ACC112 (cell line): ENCODE results near the gene DNAJC4.
A peak's percentile ranks its signal among the peaks of the same experiment; 100 is the strongest.

Experiments
- H2AFZ ChIP-seq: fragments of 200-600 bp; sonication (generic); one replicate; pipeline ENCODE4 v1.6.0; 2017; ENCODE audit warnings: antibody characterized with exemption, low read length; ENCODE audit not compliant: unreplicated experiment
- H3K27ac ChIP-seq: fragments of 200-600 bp; sonication (generic); 2 replicates; pipeline ENCODE4 v1.5.1; 2014; ENCODE audit warnings: low read depth, mild to moderate bottlenecking, antibody characterized with exemption, low read length, moderate library complexity
- H3K27me3 ChIP-seq: fragments of 200-600 bp; sonication (generic); 2 replicates; pipeline ENCODE4 v1.6.1; 2014; ENCODE audit warnings: mild to moderate bottlenecking, antibody characterized with exemption, low read length, moderate library complexity, mixed read lengths; ENCODE audit not compliant: insufficient read depth
- H3K36me3 ChIP-seq: fragments of 200-600 bp; sonication (generic); 2 replicates; pipeline ENCODE4 v1.6.1; 2016; ENCODE audit warnings: mild to moderate bottlenecking, antibody characterized with exemption, low read length, moderate library complexity, mixed read lengths; ENCODE audit not compliant: insufficient read depth
- H3K4me1 ChIP-seq: fragments of 200-600 bp; sonication (generic); one replicate; pipeline ENCODE4 v1.6.1; 2016; ENCODE audit warnings: low read length, mixed read lengths; ENCODE audit not compliant: insufficient read depth, unreplicated experiment, control insufficient read depth
- H3K4me3 ChIP-seq: fragments of 200-600 bp; sonication (generic); 2 replicates; pipeline ENCODE4 v1.5.1; 2014; ENCODE audit warnings: mild to moderate bottlenecking, low read depth, low read length
- H3K79me2 ChIP-seq: fragments of 200-600 bp; sonication (generic); one replicate; pipeline ENCODE4 v1.6.0; 2016; ENCODE audit warnings: low read length; ENCODE audit not compliant: control insufficient read depth, unreplicated experiment, insufficient read depth

The DNAJC4 gene

GRCh38 chr11:64230171-64230984 lies at the start of gene DNAJC4:
Gene DNAJC4, plus strand, starts transcription at chr11:64230548. Its CDS starts 307 bp downstream, at chr11:64230855.
- no peaks in the 10 kb centered on the region for H3K27me3 ChIP-seq
- H3K4me3 ChIP-seq, result peak within 1 kb of the TSS; percentile 76
- H3K27ac ChIP-seq, result no peak within 1 kb of the TSS
- peak within 1 kb of the TSS; percentile 70 for H2AFZ ChIP-seq
- no peaks in the 10 kb centered on the region for H3K36me3 ChIP-seq
- peaks cover 10% of the 10 kb centered on the region for H3K4me1 ChIP-seq
- peaks cover 20% of the 10 kb centered on the region for H3K79me2 ChIP-seq

- Histone ChIP-seq H3K4me3 (peak overlapping the region; percentile 27), H3K27ac (0 out of 2 replicates have a peak overlapping the region, but pooled peaks have one; percentile 6), H3K27me3 (no peaks in the 10 kb centered on the region), H3K79me2 (peaks cover 32% of the 10 kb centered on the region), H2AFZ (no peak overlapping the region), H3K4me1 (peaks cover 25% of the 10 kb centered on the region), H3K36me3 (peaks cover 12% of the 10 kb centered on the region; the same call in 1 of the 2 replicates)
Measured at GRCh38 chr11:64180891-64181290, 49.5 kb upstream of the DNAJC4 start.

GRCh38 chr11:64181506-64182411 lies 48.6 kb upstream of the DNAJC4 start:
- peak overlapping the region; percentile 27 for H3K4me3 ChIP-seq
- no peak overlapping the region for H2AFZ ChIP-seq
- peaks cover 12% of the 10 kb centered on the region; the same call in 1 of the 2 replicates for H3K36me3 ChIP-seq
- H3K27ac ChIP-seq, result peak overlapping the region; percentile 57
- H3K4me1 ChIP-seq, result peaks cover 25% of the 10 kb centered on the region
- H3K27me3 ChIP-seq, result no peaks in the 10 kb centered on the region
- H3K79me2 ChIP-seq, result peaks cover 32% of the 10 kb centered on the region

DNA sequence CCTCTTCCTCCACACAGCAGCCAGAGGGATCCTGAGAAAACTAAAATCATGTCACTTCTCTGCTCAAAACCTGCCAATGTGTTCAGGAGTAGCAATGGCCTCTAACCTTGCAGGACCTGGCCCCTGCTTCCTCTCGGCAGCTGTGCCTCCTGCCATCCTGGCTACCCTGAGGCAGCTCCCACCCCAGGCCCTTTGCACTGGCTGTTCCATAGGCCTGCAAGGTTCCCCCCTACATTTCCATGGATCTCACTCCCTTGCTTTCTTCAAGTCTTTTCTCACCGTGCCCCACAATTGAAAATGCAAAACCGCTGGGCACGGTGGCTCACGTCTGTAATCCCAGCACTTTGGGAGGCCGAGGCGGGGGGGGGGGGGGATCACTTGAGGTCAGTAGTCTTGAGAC lies 46.5 kb upstream of the DNAJC4 start:
- Histone ChIP-seq H2AFZ (no peak overlapping the region), H3K4me3 (peak overlapping the region; percentile 89; the same call in 1 of the 2 replicates), H3K27ac (no peak overlapping the region), H3K79me2 (peaks cover 32% of the 10 kb centered on the region), H3K36me3 (peaks cover 9% of the 10 kb centered on the region; the same call in 1 of the 2 replicates), H3K4me1 (peaks cover 31% of the 10 kb centered on the region), H3K27me3 (no peaks in the 10 kb centered on the region)

GRCh38 chr11:64185175-64185692 lies 45.1 kb upstream of the DNAJC4 start:
- peaks cover 39% of the 10 kb centered on the region for H3K79me2 ChIP-seq
- H3K4me3 ChIP-seq, result peak overlapping the region; percentile 89; the same call in 1 of the 2 replicates
- H3K27me3 ChIP-seq, result no peaks in the 10 kb centered on the region
- peaks cover 31% of the 10 kb centered on the region for H3K4me1 ChIP-seq
- H2AFZ ChIP-seq, result no peak overlapping the region
- H3K36me3 ChIP-seq, result 0 out of 2 replicates have a peak, but pooled peaks cover 5% of the 10 kb centered on the region
- H3K27ac ChIP-seq, result peak overlapping the region; percentile 77

- peak within 1 kb of the TSS; percentile 77 for H3K27ac ChIP-seq
- no peaks in the 10 kb centered on the region for H3K27me3 ChIP-seq
- peak within 1 kb of the TSS; percentile 89; the same call in 1 of the 2 replicates for H3K4me3 ChIP-seq
- 0 out of 2 replicates have a peak, but pooled peaks cover 5% of the 10 kb centered on the region for H3K36me3 ChIP-seq
- H2AFZ ChIP-seq, result peak within 1 kb of the TSS; percentile 44
- H3K79me2 ChIP-seq, result peaks cover 42% of the 10 kb centered on the region
- H3K4me1 ChIP-seq, result peaks cover 28% of the 10 kb centered on the region
Measured at GRCh38 chr11:64185693-64186491, 44.5 kb upstream of the DNAJC4 start, which contains the start of gene STIP1. Gene STIP1, plus strand, starts transcription at chr11:64186171. Its CDS starts 91 bp downstream, at chr11:64186262.

DNA sequence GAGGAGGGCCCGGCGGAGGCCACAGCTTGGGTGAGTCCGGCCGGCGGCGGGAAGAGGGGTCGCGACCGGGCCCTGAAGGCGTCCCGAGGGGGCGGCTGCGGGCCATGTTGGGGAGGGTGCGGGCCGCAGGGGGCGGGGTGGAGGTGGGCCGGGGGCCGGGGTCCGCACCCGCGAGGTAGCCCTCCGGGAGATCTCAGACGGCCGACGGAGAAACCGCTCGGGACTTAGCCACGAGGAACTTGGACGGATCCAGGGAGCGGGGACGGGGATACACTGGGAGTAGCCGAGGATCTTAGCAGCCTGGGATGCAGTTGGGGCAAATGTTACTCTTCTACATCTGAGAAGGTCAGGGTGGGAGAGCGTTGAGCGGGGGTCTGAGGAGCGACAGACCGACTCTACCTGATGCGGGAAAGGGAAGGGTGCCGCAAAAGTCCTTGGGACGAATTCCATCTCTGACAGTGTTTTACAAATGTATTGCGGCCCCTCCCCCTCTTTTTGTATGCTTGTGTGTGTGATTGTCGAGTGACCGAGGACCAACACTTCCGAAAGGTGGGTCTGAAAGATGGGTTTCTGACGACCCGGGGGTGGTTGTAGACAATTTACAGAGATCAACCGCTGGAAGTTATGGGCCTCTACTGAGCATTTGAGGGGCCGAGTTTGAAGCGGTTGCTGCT lies 43.7 kb upstream of the DNAJC4 start:
- H3K4me3 ChIP-seq, result no peak overlapping the region
- no peak overlapping the region for H3K27ac ChIP-seq
- peak overlapping the region; percentile 44 for H2AFZ ChIP-seq
- peaks cover 49% of the 10 kb centered on the region for H3K79me2 ChIP-seq
- H3K4me1 ChIP-seq, result peaks cover 21% of the 10 kb centered on the region
- no peaks in the 10 kb centered on the region for H3K27me3 ChIP-seq
- 0 out of 2 replicates have a peak, but pooled peaks cover 5% of the 10 kb centered on the region for H3K36me3 ChIP-seq

DNA sequence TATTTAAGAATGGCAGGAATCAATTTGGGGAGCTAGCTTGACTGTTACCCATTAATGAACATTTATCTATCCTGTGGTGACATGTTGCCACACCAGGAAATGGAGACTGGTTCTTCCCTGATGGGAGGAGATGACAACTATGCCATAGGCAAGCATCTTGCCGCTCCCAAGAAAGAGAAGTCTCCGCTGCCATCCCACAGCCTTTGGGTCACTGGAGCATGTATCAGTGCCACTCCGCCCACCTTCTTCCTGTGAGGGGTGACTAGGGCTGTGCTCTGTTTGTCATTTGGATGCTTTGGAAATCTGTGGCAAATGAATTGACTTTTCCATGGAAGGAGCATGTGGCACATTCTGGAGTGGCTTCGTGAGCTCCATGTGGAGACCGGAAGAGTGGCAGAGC lies 37.9 kb upstream of the DNAJC4 start:
- Histone ChIP-seq H3K4me3 (no peak overlapping the region), H3K27ac (no peak overlapping the region), H3K27me3 (no peaks in the 10 kb centered on the region), H3K36me3 (peaks cover 33% of the 10 kb centered on the region), H3K4me1 (peaks cover 7% of the 10 kb centered on the region), H2AFZ (no peak overlapping the region), H3K79me2 (peaks cover 41% of the 10 kb centered on the region)

DNA sequence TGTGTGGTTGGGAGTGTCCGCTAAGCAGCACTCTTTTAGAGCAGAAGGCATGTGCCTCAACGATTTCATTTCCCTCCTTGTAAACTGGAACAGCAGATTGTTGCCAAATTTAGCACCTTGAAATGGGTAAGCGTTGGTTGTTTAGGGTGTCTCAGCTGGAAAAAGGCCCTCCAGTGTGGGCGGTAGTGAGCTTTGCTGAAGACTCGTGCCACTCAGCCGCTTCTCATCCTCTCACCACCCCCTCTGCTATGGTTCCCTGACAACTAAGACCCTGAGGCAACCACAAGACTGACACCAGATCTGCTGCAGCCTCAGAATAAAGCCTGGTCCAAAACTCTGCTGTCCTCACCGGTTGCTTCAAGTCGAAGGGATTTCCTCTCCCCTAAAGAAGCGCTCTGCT lies 33.7 kb upstream of the DNAJC4 start:
- Histone ChIP-seq H3K79me2 (peaks cover 17% of the 10 kb centered on the region), H3K27ac (no peak overlapping the region), H3K36me3 (peaks cover 35% of the 10 kb centered on the region), H2AFZ (no peak overlapping the region), H3K27me3 (no peaks in the 10 kb centered on the region), H3K4me3 (no peak overlapping the region), H3K4me1 (no peaks in the 10 kb centered on the region)
